Measurements from ENCODE around the gene SART1.

The SART1 gene

GRCh38 chr11:66022401-66023185 lies 61.1 kb downstream of the SART1 start:
- H3K27ac ChIP-seq: peak overlapping the region; percentile 20; the same call in 1 of the 2 replicates
- TF ChIP-seq, protein P1, sequence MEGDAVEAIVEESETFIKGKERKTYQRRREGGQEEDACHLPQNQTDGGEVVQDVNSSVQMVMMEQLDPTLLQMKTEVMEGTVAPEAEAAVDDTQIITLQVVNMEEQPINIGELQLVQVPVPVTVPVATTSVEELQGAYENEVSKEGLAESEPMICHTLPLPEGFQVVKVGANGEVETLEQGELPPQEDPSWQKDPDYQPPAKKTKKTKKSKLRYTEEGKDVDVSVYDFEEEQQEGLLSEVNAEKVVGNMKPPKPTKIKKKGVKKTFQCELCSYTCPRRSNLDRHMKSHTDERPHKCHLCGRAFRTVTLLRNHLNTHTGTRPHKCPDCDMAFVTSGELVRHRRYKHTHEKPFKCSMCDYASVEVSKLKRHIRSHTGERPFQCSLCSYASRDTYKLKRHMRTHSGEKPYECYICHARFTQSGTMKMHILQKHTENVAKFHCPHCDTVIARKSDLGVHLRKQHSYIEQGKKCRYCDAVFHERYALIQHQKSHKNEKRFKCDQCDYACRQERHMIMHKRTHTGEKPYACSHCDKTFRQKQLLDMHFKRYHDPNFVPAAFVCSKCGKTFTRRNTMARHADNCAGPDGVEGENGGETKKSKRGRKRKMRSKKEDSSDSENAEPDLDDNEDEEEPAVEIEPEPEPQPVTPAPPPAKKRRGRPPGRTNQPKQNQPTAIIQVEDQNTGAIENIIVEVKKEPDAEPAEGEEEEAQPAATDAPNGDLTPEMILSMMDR (conservative IDR thresholded peaks at IDR 0.05): peak; percentile 100

GRCh38 chr11:66023186-66023440 lies 61.6 kb downstream of the SART1 start:
- peak overlapping the region; percentile 20; the same call in 1 of the 2 replicates for H3K27ac ChIP-seq

DNA sequence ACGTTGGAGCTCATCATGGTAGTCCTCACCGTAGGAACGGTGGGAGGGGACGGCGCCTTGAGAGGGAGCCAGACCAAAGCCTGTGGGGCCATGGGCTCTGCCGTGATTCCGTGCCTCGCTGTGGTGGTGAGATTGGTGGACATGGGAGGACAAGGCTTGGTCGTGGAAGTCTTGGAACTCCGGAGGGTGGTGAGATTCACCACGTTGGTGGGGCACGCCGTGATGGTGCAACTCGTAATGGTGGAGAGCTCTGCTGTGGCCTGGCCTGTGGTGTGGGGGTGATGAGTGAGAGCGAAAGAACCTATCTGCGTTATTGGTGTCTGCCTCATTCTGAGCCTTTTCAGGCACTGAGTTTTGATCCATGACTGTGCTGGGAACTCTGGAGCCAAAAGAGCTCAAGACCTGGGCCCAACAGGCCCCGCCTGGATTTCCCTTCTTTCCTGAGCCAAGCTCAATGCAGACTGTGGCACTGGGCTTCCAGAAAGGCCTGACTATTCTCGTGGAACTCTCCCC lies 64.5 kb downstream of the SART1 start, which contains the start of gene CATSPER1:
Gene CATSPER1 (minus strand): TSS at position 463 of the 513 bp plus-strand sequence. CDS start 100 bp downstream, at position 363.
- TF ChIP-seq, protein P1 (conservative IDR thresholded peaks at IDR 0.05): no peak
- H3K27ac ChIP-seq: no peak within 1 kb of the TSS
